ENCODE data around the gene CYP26C1. TPM values are rescaled to one million over a fixed set of nuclear protein-coding genes. Genes with fewer than 3 reads are reported as not detected.

Gene CYP26C1
- total and polyA plus RNA-seq, 2 of the 13 experiments (the other 11 are each of a cell fraction or from before 2014, with no cell fraction given) = 0.02 TPM; not detected in 1

- no peak for TF ChIP-seq ZNF143 (CRISPR knock-in tag; IDR thresholded peaks at IDR 0.05)
- TF ChIP-seq CBX5 (CRISPR knock-in tag; IDR thresholded peaks at IDR 0.05; ENCODE audit: borderline replicate concordance) = 0 out of 2 replicates have a peak, but pooled peaks have one; percentile 49
- 0 out of 2 replicates have a peak, but pooled peaks have one; percentile 30 for TF ChIP-seq BORCS8-MEF2B (CRISPR knock-in tag; IDR thresholded peaks at IDR 0.05)
- TF ChIP-seq ATF5 (CRISPR knock-in tag; IDR thresholded peaks at IDR 0.05; ENCODE audit: low read depth) = no peak
- TF ChIP-seq ZNF766 (CRISPR knock-in tag; IDR thresholded peaks at IDR 0.05; ENCODE audit: borderline replicate concordance) = no peak
- 0 out of 2 replicates have a peak, but pooled peaks have one; percentile 41 for TF ChIP-seq SIX4 (CRISPR knock-in tag; IDR thresholded peaks at IDR 0.05)
- peak; percentile 62; the same call in 1 of the 2 replicates for TF ChIP-seq MIER3 (CRISPR knock-in tag; IDR thresholded peaks at IDR 0.05; ENCODE audit: borderline replicate concordance)
- no peak for TF ChIP-seq IRF1 (CRISPR knock-in tag; IDR thresholded peaks at IDR 0.05; ENCODE audit: low read depth)
- no peak for TF ChIP-seq ZMYM2 (CRISPR knock-in tag; IDR thresholded peaks at IDR 0.05)
- TF ChIP-seq ZFP82 (CRISPR knock-in tag; IDR thresholded peaks at IDR 0.05; ENCODE audit: borderline replicate concordance) = no peak
- TF ChIP-seq ZNF878 (CRISPR knock-in tag; IDR thresholded peaks at IDR 0.05) = peak; percentile 39; the same call in 1 of the 2 replicates
- no peak for TF ChIP-seq REL (CRISPR knock-in tag; conservative IDR thresholded peaks at IDR 0.05)
- no peak for TF ChIP-seq DR1 (CRISPR knock-in tag; IDR thresholded peaks at IDR 0.05)
- TF ChIP-seq ZC3H13 (CRISPR knock-in tag; IDR thresholded peaks at IDR 0.05) = no peak
- TF ChIP-seq, protein P1, sequence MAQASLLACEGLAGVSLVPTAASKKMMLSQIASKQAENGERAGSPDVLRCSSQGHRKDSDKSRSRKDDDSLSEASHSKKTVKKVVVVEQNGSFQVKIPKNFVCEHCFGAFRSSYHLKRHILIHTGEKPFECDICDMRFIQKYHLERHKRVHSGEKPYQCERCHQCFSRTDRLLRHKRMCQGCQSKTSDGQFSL (CRISPR knock-in tag; IDR thresholded peaks at IDR 0.05) = no peak
- TF ChIP-seq MIXL1 (CRISPR knock-in tag; IDR thresholded peaks at IDR 0.05) = 0 out of 2 replicates have a peak, but pooled peaks have one; percentile 46
- TF ChIP-seq PRPF4 (IDR thresholded peaks at IDR 0.05; ENCODE audit: low read depth, low read length, poor library complexity, severe bottlenecking) = no peak
- TF ChIP-seq ZBTB14 (CRISPR knock-in tag; IDR thresholded peaks at IDR 0.05) = no peak
- TF ChIP-seq TAF15 (IDR thresholded peaks at IDR 0.05; ENCODE audit: low read depth, low read length, poor library complexity, severe bottlenecking) = no peak
- TF ChIP-seq AHR (CRISPR knock-in tag; IDR thresholded peaks at IDR 0.05) = no peak
- TF ChIP-seq, protein P2, sequence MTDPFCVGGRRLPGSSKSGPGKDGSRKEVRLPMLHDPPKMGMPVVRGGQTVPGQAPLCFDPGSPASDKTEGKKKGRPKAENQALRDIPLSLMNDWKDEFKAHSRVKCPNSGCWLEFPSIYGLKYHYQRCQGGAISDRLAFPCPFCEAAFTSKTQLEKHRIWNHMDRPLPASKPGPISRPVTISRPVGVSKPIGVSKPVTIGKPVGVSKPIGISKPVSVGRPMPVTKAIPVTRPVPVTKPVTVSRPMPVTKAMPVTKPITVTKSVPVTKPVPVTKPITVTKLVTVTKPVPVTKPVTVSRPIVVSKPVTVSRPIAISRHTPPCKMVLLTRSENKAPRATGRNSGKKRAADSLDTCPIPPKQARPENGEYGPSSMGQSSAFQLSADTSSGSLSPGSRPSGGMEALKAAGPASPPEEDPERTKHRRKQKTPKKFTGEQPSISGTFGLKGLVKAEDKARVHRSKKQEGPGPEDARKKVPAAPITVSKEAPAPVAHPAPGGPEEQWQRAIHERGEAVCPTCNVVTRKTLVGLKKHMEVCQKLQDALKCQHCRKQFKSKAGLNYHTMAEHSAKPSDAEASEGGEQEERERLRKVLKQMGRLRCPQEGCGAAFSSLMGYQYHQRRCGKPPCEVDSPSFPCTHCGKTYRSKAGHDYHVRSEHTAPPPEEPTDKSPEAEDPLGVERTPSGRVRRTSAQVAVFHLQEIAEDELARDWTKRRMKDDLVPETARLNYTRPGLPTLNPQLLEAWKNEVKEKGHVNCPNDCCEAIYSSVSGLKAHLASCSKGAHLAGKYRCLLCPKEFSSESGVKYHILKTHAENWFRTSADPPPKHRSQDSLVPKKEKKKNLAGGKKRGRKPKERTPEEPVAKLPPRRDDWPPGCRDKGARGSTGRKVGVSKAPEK (CRISPR knock-in tag; IDR thresholded peaks at IDR 0.05; ENCODE audit: borderline replicate concordance) = no peak
- TF ChIP-seq CHD2 (IDR thresholded peaks at IDR 0.05; ENCODE audit: low read depth, low read length) = no peak
- no peak for TF ChIP-seq ZNF180 (CRISPR knock-in tag; IDR thresholded peaks at IDR 0.05; ENCODE audit: borderline replicate concordance, low read depth)
- no peak for TF ChIP-seq POLR2G (IDR thresholded peaks at IDR 0.05; ENCODE audit: low read depth, low read length)
- TF ChIP-seq TAF1 (CRISPR knock-in tag; IDR thresholded peaks at IDR 0.05) = no peak
These were observed 46.1 kb downstream of the CYP26C1 start (continued) for GRCh38 chr10:93106631-93107072.
